SKM-1 (cell line): ENCODE data around the gene ADCYAP1.
"Not testable (repeated sequence)": the region's sequence is repeated elsewhere in the genome, so short reads cannot be mapped to it uniquely, and the experiment has no call there.

ENCODE experiments used
- DNase-seq: peaks from one replicate; lab custom pipeline; 2025; ENCODE audit not compliant: unreplicated experiment; lab: John Stamatoyannopoulos, UW

Gene ADCYAP1

DNA sequence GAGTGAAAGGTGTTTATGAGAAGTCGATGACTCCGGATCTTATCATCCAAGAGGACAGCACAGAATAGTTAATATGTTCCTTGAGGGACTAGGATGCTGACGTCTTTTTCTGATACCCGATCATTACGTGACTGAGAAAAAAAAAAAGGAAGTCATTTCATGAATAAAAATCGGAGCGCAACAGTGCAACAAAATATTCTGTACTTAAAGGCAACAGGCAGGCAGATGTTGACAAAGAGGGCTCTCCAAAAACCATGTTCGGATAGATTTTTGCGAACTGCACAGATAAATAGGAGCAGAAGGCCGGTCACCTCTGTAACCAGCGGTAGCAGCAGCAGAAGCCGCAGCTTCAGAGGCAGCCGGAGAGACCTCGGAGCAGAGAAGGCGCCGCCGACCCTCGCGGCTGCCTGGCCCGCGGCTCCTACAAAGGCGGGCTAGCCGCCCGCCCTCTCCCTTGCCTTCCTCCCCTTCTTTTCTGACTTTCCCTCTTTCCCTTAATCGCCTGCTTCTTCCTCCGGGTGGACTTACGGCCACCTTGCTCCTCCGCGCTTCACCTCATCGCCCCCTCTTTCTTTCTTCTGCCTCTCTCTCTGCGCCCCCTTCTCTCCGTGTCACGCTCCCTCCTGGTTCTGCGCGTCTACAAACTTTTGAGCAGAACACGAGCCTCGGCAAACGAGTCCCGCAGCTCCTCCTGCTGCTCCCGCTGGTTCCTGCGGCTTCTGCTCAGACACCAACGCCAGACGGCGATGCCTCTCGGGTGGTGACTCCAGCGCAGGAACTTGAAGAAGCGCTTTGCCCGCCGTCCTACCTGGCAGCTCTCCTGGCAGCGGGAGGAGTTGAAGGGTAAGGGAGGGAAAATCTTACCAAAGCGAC, at the start of gene ADCYAP1:
Gene ADCYAP1 (plus strand): TSS at position 654 of the 873 bp plus-strand sequence. CDS start 516 bp downstream, outside the sequence.
- DNase-seq = no peak

DNA sequence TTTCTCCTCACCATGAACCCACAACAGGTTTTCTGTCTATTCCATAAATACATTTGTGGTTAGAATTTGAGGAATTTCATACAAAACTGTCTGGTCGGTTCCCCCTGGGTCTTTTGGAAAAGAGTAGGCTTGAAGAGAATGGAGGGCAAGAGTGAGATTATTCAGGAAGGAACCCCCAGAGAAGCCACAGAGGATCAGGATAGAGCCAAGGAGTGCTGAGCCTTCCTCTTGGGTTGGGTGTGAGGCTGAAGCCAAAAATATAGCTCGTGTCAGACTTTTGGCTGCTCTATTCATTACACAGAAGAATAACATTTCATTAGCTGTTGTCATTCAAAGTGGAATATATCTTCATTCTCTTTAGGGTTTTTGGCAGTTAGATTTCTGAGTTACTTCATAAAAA, 46.7 kb upstream of the ADCYAP1 start:
- no peak for DNase-seq

DNA sequence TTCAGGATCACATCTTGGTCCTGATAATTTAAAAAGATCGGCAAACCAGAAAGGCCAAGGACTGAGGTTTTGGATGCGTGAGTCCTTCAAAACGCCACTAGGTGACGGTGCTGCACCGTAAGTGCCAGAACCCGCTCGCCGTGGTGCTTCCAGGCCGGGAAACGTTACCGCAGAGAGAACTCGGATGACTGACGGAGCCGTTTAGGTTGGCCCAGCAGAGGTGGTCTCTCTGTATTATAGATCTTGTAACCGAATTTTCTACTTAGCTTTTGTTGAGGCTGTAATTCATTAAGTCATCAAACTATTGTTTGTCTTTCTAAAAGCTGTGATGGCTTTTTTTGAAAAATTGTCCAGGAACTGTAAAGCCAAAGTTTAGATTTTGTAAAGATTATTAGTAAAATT, 39.8 kb upstream of the ADCYAP1 start:
- peak; percentile 55 for DNase-seq

DNA sequence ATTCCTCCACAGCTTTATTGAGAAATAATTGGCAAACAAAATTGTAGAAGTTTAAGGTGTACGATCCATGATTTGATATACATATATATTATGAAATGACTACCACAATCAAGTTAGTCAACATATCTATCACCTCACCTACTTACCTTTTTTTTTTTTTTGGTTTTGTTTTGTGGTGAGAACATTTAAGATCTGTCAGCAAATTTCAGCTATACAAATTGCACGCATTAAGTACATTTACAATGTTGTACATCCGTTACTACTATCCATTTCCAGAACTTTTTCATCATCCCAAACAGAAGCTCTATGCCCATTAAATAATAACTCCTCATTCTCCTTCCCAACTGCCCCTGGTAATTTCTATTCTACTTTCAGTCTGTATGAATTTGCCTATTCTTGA, 37.4 kb upstream of the ADCYAP1 start:
- DNase-seq = no peak

DNA sequence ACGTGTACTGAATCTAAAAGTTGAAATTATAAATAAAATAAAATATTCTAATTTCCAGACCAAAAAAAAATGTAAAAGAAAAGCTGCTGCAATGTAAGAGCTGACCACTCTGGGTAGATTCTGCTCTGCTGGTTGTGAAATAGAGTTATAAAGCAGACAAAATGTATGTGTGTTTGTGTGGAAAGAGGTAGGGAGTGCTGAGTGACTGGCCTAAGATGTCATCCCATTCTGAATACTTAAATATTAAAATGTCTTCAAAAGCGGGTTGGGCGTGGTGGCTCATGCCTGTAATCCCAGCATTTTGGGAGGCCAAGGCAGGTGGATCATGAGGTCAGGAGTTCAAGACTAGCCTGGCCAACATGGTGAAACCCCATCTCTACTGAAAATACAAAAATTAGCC, 31.2 kb upstream of the ADCYAP1 start:
- DNase-seq = not testable (repeated sequence)

DNA sequence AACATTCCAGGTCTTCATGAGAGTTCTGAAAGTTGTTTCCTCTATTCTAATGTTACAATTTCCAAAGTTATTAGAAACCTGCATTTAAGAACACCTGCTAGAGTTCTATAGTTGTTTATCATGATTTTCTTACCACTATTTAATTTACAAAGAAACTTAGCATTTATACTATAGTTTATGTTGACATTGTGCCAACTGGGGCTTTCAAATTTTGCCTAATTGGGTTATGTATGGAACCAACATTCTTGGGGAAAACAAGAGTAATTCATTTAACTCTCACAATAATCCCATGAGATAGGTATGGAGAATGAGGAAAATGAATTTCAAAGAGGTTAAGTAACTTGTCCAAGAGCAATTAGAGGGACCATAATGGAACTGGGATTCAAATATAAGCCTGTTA, 28.8 kb upstream of the ADCYAP1 start:
- no peak for DNase-seq

DNA sequence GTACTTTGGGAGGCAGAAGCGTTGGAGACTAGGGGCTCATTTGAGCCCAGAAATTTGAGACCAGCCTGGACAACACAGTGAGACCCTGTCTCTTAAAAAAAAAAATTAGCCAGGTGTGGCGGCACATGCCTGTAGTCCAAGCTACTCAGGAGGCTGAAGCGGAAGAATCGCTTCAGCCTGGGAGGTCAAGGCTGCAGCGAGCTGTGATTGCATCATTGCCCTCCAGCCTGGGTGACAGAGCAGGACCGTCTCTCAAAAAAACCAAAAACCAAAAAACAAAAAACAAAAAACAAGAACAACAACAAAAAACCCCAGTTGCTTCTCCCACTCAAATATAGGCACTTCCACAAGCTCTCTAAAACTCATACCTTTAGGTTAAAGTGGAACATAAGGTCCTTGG, 27.4 kb upstream of the ADCYAP1 start:
- DNase-seq = no peak

DNA sequence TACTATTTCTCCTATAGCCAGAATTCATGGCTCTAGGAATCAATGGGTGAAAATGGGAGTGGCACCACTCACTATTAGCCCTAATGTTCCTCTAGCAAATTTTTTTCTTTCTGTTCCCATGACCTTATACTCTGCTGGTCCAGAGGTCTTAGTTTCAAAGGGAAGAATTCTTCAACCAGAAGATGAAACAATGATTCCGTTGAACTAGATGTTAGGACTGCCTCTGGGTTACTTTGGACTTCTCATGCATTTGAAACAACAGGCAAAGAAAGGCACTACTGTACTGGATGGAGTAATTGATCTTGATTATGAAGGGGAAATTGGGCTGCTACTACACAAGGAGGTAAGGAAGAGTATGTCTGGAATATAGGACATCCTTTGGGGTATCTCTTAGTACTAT, 18.6 kb upstream of the ADCYAP1 start:
- no peak for DNase-seq

DNA sequence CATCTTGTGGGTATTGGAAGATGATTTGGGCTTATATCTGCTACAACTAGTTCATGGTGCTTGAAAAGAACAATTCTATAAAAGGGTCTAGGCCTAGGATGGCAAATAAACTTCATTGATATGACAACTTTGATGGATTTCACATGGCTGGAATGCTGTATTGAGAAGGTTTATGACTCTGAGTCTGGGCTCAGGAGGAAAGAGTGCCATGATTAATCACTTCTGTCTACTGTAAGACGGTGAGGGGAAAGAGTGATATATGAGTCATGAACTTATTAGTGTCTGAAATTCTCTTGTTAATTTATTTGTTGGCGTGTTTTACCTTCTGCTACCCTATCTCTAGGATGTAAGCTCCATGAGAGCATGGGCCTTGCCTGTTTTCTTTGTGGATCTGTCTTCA, 17.0 kb upstream of the ADCYAP1 start:
- DNase-seq = no peak

DNA sequence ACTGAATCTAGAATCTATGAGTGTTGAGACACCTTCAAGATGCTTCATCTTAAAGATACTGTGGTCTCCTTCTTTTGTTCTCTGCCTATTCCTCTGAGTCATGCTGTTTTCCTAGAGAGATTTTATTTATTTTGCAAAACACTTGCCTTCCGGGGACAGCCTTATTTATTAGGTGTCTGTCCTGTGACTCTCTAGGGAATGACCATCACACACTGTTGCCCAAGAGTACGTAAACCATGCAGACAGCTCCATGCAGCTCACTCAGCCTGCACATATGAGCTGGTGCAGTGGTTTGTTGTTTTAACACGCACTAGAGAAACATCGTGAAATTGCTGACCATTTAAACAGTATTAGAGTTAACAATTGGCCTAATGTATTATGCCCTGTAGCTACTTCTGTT, 12.4 kb upstream of the ADCYAP1 start:
- DNase-seq = no peak

DNA sequence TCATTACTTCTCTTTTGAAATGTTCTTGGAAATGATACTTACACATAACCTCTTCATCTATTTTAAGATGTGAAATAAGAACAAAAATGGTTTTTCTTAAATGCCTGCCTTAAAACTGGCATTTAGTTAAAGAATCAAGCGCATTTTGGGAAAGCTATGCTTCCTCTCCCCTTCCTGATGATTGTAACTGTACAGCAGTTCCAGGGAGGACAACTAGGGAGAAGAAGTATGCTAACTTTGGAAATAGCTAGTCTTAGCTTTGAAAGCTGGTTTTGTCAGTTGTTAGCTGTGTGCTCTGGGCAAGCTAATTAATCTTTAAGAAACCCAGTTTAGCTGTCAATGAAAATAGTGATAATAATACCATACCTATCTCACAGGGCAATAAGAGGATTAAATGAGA, 8.4 kb upstream of the ADCYAP1 start:
- DNase-seq = no peak

DNA sequence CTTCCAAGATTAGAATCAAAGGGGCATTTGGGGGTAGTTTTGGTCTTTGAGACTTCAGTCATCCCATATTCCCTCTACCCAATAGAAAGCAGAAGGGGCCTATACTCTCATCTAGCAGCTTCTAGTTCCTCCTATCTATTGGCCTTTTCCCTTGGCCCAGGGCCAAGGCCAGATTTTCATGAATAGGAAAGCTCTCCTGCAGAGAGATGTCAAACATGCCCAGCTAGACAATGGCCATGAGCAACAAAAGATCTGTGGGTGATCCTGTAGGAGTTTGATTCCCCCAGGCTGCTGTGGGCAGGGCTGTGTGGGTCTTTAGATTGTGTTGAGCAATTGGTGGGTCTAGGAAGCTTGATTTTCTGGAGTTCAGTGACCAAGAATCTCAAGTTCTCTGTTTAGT, 2.9 kb upstream of the ADCYAP1 start:
- DNase-seq = no peak

DNA sequence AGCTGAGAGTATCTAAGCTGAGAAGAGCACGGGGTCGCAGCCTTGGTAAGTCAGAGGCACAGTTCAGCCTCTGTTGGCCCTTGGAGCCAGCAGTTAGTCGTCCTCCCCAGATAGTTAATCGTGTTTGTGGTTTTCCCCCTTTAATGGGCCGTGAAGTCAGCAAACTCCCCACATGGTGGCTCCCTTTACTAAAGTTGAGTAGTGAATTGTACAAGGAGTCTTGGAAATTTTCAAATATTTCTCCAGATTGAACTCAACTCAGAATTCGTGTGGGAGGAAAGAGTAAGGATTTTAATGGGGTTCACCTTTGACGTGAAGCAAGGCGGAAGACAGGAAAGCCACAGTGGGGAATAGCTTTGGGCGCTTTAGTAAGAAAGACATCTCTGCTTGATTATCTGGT, 2.4 kb upstream of the ADCYAP1 start:
- DNase-seq = no peak

DNA sequence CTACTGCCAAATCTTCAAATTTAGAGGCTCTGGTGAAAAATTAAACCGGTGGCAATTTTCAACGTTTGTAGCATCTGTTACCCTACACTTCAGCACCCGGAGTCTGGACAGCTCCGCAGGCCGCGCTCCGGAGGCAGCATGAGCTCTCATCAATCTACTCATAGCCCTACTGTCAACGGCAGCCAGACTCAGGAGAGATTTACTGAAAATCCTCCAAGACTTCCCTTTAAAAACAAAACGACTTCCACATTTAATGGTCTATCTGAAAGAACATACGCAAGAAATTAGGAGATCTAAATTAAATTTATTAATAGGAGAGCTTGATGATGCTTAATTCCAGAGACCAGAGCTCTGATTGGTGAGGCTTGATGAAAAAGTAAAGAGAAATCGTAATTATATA, 970 bp upstream of the ADCYAP1 start:
- no peak for DNase-seq

DNA sequence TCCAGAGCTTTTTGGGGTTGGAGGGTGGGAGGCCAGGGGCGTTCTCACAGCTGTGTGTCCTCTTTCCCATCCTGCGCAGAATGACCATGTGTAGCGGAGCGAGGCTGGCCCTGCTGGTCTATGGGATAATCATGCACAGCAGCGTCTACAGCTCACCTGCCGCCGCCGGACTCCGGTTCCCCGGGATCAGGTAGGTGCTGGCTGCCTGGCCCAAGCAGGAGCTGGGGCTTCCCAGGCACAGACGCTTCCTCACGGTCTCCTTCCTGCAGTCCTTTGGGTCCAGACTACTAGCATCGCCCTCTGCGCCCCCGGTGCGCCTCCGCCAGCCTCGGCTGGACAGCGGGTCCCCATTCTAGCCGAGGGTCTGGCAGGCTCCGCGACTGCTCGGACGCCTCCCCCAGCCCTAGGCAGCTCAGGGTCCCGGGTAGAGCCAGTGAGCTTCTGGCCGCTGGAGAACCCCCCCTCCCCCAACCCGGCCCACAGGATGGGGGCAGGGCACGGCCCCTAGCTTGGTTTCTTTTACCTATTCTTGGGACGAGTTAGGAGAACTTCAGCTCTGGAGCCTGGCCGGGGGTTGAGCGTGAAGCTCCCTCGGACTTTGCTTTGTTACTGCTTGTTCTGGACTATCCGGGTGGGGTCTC, 756 bp downstream of the ADCYAP1 start:
- DNase-seq = no peak

DNA sequence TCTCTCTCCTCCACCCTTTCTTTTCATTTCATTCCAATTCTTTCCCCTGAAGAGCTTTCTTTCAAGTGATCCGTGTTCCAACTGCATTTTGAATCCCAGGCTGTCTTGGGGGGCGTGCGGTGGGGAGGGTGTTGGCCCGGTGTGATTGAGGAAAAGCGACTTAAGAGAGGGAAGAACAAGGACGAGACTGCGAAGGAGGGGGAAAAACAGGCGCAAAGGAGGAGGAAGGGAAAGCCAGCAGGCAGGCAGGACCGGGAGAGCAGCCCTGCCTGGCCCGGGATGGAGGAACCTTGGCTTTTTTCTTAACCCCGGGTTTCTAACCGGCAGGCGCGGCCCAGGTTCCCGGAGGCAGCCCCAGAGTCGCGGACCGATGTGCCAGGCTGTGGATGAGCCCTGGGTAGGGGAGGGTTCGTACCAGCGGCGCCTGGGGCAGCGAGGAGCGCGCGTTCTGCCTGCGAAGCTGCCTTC, 1.3 kb downstream of the ADCYAP1 start:
- no peak for DNase-seq

DNA sequence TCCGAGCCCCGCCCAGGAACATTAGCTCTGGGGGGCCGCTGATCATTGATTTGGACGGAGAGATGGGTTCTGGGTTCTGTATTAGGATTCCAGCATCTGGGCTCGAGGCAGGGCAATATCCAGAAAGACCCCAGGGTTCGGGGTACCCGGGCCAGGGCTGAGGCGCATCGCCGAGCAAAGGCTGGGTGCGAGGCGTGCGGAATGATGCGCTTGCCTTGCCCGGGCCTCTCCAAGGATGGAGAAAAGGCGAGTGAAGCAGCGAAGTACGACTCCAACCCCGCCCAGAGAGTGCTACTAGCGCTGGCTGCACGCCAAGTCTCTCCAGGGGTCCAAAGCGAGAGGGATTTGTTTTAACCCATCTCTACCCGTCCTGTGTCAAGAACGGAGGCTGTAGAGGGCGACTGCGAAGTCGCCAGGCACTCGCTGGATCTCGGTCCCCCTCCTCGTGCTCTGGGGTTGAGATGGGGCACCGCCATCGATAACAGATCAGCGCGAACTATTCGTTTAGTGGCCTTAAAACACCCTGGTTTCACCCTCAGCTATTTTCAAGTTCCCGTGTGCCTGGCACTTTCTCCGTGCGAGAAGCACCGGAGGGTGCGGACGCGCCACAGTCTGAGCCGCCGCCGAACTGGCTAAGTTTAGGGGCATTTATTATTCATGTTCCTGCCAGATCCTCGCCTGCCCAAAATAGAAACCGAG, 1.9 kb downstream of the ADCYAP1 start:
- no peak for DNase-seq

DNA sequence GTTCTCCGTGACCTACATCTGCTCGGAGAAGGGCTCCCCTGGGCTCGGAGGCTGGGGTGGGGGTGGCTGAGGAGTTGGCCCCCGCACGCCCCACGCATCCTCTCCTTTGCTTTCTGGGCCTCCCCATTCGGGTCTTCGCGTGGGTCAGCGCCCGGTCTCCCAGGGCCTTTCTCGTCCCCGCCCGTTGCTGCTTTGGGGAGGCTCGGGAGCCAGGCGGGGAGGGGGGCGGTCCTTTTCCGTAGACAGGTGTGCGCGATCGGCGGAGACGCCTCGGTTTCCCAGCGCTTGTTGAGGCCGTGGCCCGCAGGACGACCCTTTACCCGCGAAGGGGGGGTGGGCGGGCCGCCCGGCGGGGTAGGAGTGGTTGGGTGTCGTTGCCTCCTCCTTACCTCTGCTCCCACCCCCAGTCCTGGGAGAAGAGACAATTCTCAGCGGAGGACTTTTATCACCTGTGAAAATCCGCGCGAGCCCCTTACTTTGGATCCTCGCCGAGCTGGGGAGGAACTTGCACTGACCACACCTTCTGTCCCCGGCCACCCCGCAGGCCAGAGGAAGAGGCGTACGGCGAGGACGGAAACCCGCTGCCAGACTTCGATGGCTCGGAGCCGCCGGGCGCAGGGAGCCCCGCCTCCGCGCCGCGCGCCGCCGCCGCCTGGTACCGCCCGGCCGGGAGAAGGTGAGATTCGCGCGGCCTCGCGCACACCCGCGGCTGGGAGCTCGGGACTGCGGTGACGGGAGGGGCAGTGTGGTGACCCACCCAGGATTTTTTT, 2.6 kb downstream of the ADCYAP1 start:
- no peak for DNase-seq

DNA sequence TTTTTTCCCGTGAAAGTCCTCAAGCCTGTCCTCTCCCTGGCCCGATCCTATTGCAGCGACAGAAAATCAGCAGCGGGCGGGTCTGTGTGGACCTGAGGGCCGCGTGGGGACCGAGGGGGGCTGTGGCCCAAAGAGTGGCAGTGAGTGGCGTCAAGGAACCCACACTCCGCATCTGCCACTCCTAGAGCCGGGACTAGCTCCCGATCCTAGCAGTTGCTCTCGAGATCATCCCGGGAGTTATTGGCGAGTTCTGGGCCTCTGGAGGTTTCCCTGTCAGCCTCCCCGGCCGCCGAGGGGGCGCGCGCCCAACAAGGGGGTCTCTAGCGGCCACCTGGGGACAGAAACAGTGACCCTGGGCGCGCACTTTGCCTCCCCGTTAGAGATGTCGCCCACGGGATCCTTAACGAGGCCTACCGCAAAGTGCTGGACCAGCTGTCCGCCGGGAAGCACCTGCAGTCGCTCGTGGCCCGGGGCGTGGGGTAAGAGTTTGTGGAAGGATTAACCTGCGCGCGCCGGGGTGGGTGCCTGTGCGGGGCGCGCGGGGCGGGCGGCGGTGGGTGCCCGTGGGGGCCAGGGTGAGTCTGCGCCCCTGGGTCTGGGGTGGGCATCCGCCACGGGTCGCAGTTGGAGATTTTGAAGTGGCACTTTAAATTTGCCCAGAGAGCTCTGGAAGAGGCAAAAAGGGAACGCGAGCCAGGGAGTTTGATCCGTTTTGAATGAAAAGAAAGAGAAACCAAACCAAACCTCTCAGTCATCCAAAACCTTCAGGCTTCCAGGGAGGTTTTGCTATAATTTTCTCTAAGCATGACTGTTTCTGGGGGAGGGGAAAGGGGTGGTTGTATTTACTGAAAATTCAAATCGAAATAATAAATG, 3.5 kb downstream of the ADCYAP1 start:
- DNase-seq = no peak
